Naive thymus-derived CD8-positive, alpha-beta T cell (primary cell): ENCODE results near the gene KNDC1. TPM values are rescaled to one million over a fixed set of nuclear protein-coding genes. Genes with fewer than 3 reads are reported as not detected.
"Not testable (repeated sequence)": the region's sequence is repeated elsewhere in the genome, so short reads cannot be mapped to it uniquely, and the experiment has no call there.

ENCODE experiments used
- ATAC-seq, 2 donors: fragments of 150-1000 bp; cut with Tn5 transposase in 1 of 2; sonication (Bioruptor Pico), chemical (Tn5 transposase) in 1 of 2; 1 replicate in 1 of 2; 2 replicates in 1 of 2; pipeline ENCODE4 v1.10.0; 2021; ENCODE audit warnings: mild to moderate bottlenecking in 2 of 2, moderate library complexity in 2 of 2
- POLR2A ChIA-PET: fragments of 350-600 bp; sonication (Branson Sonifier 250); formaldehyde crosslinking; loops from one replicate; lab custom pipeline; 2021; ENCODE audit warnings: antibody characterized with exemption; lab: Charles Lee
- DNase-seq, 10 donors: peaks; one replicate each; pipeline versions ENCODE4 v3.0.0 to v3.0.0-alpha.2; 2020 to 2022
- H3K27ac Mint-ChIP-seq, 10 donors: one replicate each; pipeline ENCODE4 v1.8.0; 2020 to 2022; ENCODE audit warnings: mild to moderate bottlenecking in 10 of 10, mixed read lengths in 10 of 10, moderate library complexity in 4 of 10, inconsistent platforms in 1 of 10
- H3K27me3 Mint-ChIP-seq, 5 donors: one replicate each; pipeline ENCODE4 v1.8.0; 2021 to 2022; ENCODE audit warnings: mixed read lengths in 5 of 5
- H3K36me3 Mint-ChIP-seq, 3 donors: one replicate each; pipeline ENCODE4 v1.8.0; 2020 to 2022; ENCODE audit warnings: mixed read lengths in 3 of 3, mild to moderate bottlenecking in 2 of 3, inconsistent platforms in 1 of 3
- H3K4me1 Mint-ChIP-seq, 4 donors: one replicate each; pipeline ENCODE4 v1.8.0; 2021 to 2022; ENCODE audit warnings: mixed read lengths in 4 of 4
- H3K4me3 Mint-ChIP-seq, 10 donors: one replicate each; pipeline ENCODE4 v1.8.0; 2020 to 2022; ENCODE audit warnings: mild to moderate bottlenecking in 10 of 10, mixed read lengths in 10 of 10, moderate library complexity in 6 of 10, inconsistent platforms in 1 of 10
- H3K9me3 Mint-ChIP-seq, 9 donors: one replicate each; pipeline ENCODE4 v1.8.0; 2020 to 2022; ENCODE audit warnings: mixed read lengths in 9 of 9, mild to moderate bottlenecking in 3 of 9, inconsistent platforms in 1 of 9, moderate library complexity in 1 of 9
- polyA plus RNA-seq, 3 donors: library from polyadenylated mRNA; unstranded; fragments of 300-500 nt; fragmentation: Illumina TruSeq; gene quantifications; one replicate each; pipeline ENCODE4 v1.2.3, GENCODE V29; 2021
- total RNA-seq, 8 experiments: library from RNA in 2 of 8; stranded (reverse) in 2 of 8; gene quantifications; one replicate each; pipeline ENCODE4 v1.2.3 and lab custom pipeline; 2021 to 2026

Gene KNDC1
- total and polyA plus RNA-seq, 5 experiments from 2014 or later: 0.49 TPM; not detected in 4

DNA sequence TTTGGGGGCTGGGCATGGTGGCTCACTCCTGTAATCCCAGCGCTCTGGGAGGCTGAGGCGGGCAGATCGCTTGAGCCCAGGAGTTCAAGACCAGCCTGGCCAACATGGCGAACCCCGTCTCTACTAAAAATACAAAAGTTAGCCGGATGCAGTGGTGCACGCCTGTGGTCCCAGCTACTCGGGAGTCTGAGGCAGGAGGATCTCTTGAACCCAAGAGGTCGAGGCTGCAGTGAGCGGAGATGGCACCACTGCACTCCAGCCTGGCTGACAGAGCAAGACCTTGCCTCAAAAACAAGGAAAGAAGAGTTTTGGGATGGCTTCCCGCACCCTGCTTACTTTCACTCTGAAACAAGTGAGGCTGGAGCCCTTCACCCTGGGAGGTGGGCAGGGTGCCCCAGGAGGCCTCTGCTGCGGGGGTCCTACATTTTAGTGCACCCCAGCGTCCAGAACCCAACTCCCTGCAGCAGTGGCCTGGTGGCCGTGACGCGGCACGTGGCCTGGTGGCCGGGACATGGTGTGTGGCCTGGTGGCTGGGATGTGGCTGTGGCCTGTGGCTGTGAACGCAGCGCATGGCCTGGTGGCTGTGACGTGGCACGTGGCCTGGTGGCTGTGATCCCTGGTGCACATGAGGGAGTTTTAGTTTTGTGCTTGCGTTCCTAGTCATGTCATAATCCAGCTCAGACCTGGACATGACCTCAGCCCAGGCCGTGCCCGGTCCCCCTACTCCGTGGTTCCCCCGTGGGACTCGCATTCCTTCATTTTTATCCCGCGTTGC is 9.3 kb downstream of the KNDC1 start:
- no peak overlapping the region for H3K4me3 Mint-ChIP-seq
- ATAC-seq: no peak
- no peaks in the 10 kb centered on the region for H3K4me1 Mint-ChIP-seq
- H3K27ac Mint-ChIP-seq: no peak overlapping the region
- no peaks in the 10 kb centered on the region for H3K36me3 Mint-ChIP-seq
- no peak for DNase-seq
- H3K9me3 Mint-ChIP-seq: peaks cover 0 to 5% (median 0%) of the 10 kb centered on the region in 9 donors
- POLR2A ChIA-PET: no interaction called here
- peaks cover 11 to 33% (median 27%) of the 10 kb centered on the region in 5 donors for H3K27me3 Mint-ChIP-seq

GRCh38 chr10:133170092-133170491 is 10.1 kb downstream of the KNDC1 start:
- POLR2A ChIA-PET: no interaction called here
- DNase-seq (no peak), ATAC-seq (no peak)
- Mint-ChIP-seq H3K27me3 (peaks cover 15 to 36% (median 32%) of the 10 kb centered on the region in 5 donors), H3K36me3 (no peaks in the 10 kb centered on the region), H3K4me1 (no peaks in the 10 kb centered on the region), H3K9me3 (peaks cover 0 to 12% (median 0%) of the 10 kb centered on the region in 9 donors), H3K4me3 (no peak overlapping the region), H3K27ac (no peak overlapping the region)

GRCh38 chr10:133173860-133174640 is 14.0 kb downstream of the KNDC1 start:
- Mint-ChIP-seq H3K4me1 (peaks cover 0 to 9% (median 0%) of the 10 kb centered on the region in 4 donors), H3K4me3 (no peak overlapping the region), H3K27ac (peak overlapping the region in 1 of 10 donors; percentile 19), H3K27me3 (peaks cover 11 to 29% (median 25%) of the 10 kb centered on the region in 5 donors), H3K9me3 (peaks cover 0 to 34% (median 0%) of the 10 kb centered on the region in 9 donors), H3K36me3 (no peaks in the 10 kb centered on the region)
- POLR2A ChIA-PET: no interaction called here
- no peak for DNase-seq
- no peak for ATAC-seq

DNA sequence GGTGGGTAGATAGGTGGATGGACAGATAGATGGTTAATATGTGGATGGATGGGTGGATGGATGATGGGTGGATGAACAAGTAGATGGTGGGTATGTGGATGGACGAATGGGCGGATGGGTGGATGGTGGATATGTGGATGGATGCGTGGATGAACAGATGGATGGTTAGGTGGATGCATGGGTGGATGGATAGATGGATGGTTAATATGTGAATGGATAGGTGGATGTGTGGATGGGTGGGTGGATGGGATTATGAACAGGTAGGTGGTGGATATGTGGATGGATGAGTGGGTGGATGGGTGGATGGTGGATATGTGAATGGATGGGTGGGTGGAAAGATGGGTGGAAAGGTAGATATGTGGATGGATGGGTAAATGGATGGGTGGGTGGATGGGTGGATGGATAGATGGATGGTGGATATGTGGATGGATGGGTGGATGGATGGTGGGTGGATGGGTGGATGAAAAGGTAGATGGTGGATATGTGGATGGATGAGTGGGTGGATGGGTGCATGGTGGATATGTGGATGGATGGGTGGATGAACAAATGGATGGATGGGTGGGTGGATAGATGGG is 14.8 kb downstream of the KNDC1 start:
- H3K27ac Mint-ChIP-seq: peak overlapping the region in 1 of 10 donors; percentile 19
- H3K4me3 Mint-ChIP-seq: peak overlapping the region in 1 of 10 donors; percentile 2
- H3K27me3 Mint-ChIP-seq: peaks cover 11 to 29% (median 25%) of the 10 kb centered on the region in 5 donors
- ATAC-seq: no peak
- no peaks in the 10 kb centered on the region for H3K36me3 Mint-ChIP-seq
- H3K9me3 Mint-ChIP-seq: peaks cover 0 to 34% (median 0%) of the 10 kb centered on the region in 9 donors
- POLR2A ChIA-PET: no interaction called here
- DNase-seq: no peak
- peaks cover 0 to 9% (median 0%) of the 10 kb centered on the region in 4 donors for H3K4me1 Mint-ChIP-seq

DNA sequence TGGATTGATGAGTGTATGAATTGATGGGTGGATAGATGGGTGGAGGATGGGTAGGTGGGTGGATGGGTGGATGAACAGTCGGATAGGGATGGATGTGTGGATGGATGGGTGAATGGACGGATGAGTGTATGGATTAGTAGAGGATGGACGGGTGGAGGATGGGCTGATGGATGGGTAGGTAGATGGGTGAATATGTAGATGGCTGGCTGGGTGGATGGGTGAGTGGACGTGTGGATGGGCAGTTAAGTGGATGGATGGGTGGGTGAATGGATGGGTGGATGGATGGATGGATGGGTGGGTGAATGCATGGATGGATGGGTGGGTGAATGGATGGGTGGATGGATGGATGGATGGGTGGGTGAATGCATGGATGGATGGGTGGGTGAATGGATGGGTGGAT is 15.6 kb downstream of the KNDC1 start:
- H3K4me3 Mint-ChIP-seq, POLR2A ChIA-PET, ATAC-seq, H3K27ac Mint-ChIP-seq, H3K4me1 Mint-ChIP-seq, H3K36me3 Mint-ChIP-seq: not testable (repeated sequence)
- Mint-ChIP-seq H3K9me3 (peaks cover 0 to 34% (median 0%) of the 10 kb centered on the region in 9 donors), H3K27me3 (peaks cover 13 to 30% (median 24%) of the 10 kb centered on the region in 5 donors)
- peak in 1 of 10 donors; percentile 0 for DNase-seq

- H3K27me3 Mint-ChIP-seq: peaks cover 12 to 39% (median 28%) of the 10 kb centered on the region in 5 donors
- ATAC-seq: no peak
- peaks cover 0 to 9% (median 0%) of the 10 kb centered on the region in 4 donors for H3K4me1 Mint-ChIP-seq
- DNase-seq: no peak
- H3K4me3 Mint-ChIP-seq: no peak overlapping the region
- no peak overlapping the region for H3K27ac Mint-ChIP-seq
- H3K36me3 Mint-ChIP-seq: no peaks in the 10 kb centered on the region
- H3K9me3 Mint-ChIP-seq: peaks cover 0 to 34% (median 0%) of the 10 kb centered on the region in 9 donors
- POLR2A ChIA-PET: no interaction called here
Measured at GRCh38 chr10:133176546-133176945, 16.5 kb downstream of the KNDC1 start.

GRCh38 chr10:133177380-133178157 is 17.6 kb downstream of the KNDC1 start:
- POLR2A ChIA-PET: no interaction called here
- peaks cover 7 to 34% (median 22%) of the 10 kb centered on the region in 5 donors for H3K27me3 Mint-ChIP-seq
- peak overlapping the region in 1 of 10 donors; percentile 52 for H3K27ac Mint-ChIP-seq
- H3K9me3 Mint-ChIP-seq: peaks cover 0 to 34% (median 0%) of the 10 kb centered on the region in 9 donors
- peaks cover 0 to 9% (median 0%) of the 10 kb centered on the region in 4 donors for H3K4me1 Mint-ChIP-seq
- ATAC-seq (no peak), DNase-seq (peak in 1 of 10 donors; percentile 19)
- H3K4me3 Mint-ChIP-seq: no peak overlapping the region
- H3K36me3 Mint-ChIP-seq: no peaks in the 10 kb centered on the region

DNA sequence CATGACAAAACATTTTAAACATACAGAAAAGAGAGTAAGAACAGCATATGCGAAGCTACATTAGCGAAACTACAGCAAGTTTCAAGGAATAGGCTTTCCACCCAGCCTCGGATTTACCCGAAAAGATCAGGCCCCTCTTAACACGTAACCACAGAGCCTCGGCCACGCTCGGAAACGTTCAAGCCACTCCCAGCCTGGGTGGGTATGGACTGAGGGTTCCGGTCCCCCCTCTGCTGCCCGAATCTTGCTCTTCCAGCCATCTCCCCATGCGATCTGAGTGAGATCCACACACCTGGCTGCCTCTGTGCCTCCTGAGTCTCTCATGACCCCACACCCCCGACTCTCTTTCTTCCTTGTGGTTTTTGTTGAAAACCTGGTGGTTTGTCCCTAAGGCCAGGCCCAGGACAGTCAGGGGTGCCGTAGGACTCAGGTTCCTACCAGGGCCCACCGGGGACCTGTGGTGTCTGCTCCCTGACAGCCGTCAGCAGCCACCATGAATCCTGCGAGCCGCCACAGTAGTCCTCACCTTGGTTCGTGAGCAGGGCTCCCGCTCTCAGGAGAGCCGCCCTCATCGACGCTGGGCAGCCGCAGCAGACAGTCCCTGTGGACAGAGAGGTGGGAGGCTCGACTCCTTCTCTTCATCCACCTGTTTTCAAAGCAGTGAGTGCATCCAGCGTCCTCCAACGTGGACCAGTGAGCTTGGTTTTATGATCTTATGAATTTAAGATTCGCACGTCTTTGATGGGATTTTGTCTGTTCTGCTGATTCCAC is 18.5 kb downstream of the KNDC1 start:
- Mint-ChIP-seq H3K27me3 (peaks cover 3 to 24% (median 16%) of the 10 kb centered on the region in 5 donors), H3K9me3 (peaks cover 0 to 34% (median 0%) of the 10 kb centered on the region in 9 donors), H3K27ac (no peak overlapping the region), H3K36me3 (no peaks in the 10 kb centered on the region), H3K4me3 (no peak overlapping the region), H3K4me1 (peaks cover 0 to 9% (median 0%) of the 10 kb centered on the region in 4 donors)
- peak in 1 of 10 donors; percentile 46 for DNase-seq
- POLR2A ChIA-PET: no interaction called here
- no peak for ATAC-seq

DNA sequence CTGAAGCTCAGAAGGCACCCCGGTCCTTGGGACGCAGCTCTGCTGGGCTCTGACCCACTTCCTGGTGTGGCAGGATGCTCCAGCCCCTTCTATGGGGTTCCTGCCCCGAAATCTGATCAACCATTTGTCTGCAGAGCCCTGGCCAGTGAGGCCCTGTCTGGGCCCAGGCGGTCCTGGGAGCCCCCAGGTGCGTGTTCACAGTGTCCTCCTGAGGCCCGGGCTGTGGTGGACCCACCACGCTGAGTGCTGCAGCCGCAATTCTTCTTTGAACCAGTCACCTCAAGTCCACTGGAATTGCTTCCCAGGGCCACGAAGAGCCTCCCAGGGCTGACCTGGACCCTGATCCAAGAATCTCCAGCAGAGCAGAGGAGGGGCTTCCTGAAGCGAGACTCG is 19.1 kb downstream of the KNDC1 start:
- no peak overlapping the region for H3K4me3 Mint-ChIP-seq
- DNase-seq (peak in 1 of 10 donors; percentile 47), ATAC-seq (no peak)
- no peaks in the 10 kb centered on the region for H3K36me3 Mint-ChIP-seq
- H3K4me1 Mint-ChIP-seq: peaks cover 0 to 9% (median 0%) of the 10 kb centered on the region in 4 donors
- no peak overlapping the region for H3K27ac Mint-ChIP-seq
- POLR2A ChIA-PET: no interaction called here
- H3K9me3 Mint-ChIP-seq: peaks cover 0 to 31% (median 0%) of the 10 kb centered on the region in 9 donors
- peaks cover 3 to 19% (median 12%) of the 10 kb centered on the region in 5 donors for H3K27me3 Mint-ChIP-seq

DNA sequence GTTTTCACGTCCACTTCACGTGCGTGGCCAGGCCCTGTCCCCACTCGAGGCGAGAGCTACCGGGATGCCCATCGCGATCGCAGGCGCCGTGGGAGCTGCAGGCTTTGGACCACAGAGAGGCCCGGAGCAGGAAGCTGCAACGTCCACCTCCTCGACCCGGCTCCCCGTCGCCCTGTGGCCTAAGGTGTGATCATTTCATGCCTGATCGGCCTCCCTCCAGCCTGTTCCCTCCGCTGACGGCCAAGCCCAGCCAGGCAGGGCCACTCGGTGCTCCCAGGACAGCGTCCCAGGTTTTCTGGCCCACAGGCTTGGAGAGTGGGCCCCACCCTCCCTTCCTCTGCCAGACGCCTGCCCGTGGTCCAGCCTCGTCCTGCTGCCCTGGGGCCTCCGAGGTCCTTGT is 19.6 kb downstream of the KNDC1 start:
- no peak overlapping the region for H3K4me3 Mint-ChIP-seq
- H3K4me1 Mint-ChIP-seq: peaks cover 0 to 13% (median 0%) of the 10 kb centered on the region in 4 donors
- H3K27me3 Mint-ChIP-seq: peaks cover 0 to 19% (median 9%) of the 10 kb centered on the region in 5 donors
- ATAC-seq: no peak
- no peaks in the 10 kb centered on the region for H3K36me3 Mint-ChIP-seq
- POLR2A ChIA-PET: no interaction called here
- peaks cover 0 to 26% (median 0%) of the 10 kb centered on the region in 9 donors for H3K9me3 Mint-ChIP-seq
- H3K27ac Mint-ChIP-seq: peak overlapping the region in 1 of 10 donors; percentile 13
- peak in 1 of 10 donors; percentile 59 for DNase-seq

DNA sequence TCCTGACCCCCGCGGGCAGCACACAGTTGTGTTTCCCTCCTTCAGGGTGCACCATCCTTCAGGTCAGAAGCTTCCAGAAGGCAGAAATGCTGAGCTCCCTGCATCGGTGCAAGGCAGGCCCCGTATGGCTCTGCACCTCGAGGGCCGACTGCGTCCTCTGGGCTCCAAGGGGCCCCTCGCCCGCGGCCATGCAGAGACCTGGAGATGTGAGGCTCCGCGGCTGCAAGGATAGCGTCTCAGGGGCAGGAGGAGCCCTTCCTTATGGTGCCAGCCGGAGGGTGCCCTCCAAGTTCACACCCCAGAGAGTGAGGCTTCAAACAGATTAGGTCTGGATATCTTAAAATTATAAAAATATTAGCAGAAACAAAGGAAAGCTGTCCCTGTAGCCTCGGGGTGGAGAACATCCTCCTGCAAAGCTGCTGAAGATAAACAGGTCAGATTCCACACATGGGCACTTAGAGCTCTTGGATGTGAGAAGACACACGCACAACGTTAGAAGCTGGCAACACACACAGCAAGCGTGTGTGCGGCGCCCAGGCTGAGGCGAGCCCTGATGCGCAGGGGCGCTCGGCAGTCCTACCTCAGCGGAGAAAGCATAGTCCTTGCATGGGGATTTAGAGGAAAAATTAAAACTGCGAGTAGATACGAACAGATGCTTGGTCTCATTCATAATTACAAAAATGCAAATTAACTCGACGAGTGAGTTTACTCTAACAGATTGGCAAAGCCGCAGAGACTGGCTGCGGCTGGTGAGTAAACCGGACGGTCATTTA is 20.4 kb downstream of the KNDC1 start:
- no peaks in the 10 kb centered on the region for H3K36me3 Mint-ChIP-seq
- H3K27me3 Mint-ChIP-seq: peaks cover 0 to 19% (median 8%) of the 10 kb centered on the region in 5 donors
- H3K9me3 Mint-ChIP-seq: peaks cover 0 to 19% (median 0%) of the 10 kb centered on the region in 9 donors
- H3K4me1 Mint-ChIP-seq: peaks cover 0 to 11% (median 0%) of the 10 kb centered on the region in 4 donors
- POLR2A ChIA-PET: no interaction called here
- H3K27ac Mint-ChIP-seq: peak overlapping the region in 1 of 10 donors; percentile 39
- ATAC-seq: no peak
- DNase-seq: no peak
- no peak overlapping the region for H3K4me3 Mint-ChIP-seq
